ENCODE data around the gene B2M. TPM values are rescaled to one million over a fixed set of nuclear protein-coding genes. Genes with fewer than 3 reads are reported as not detected.

Gene B2M
- total and polyA plus RNA-seq, 2 of the 13 experiments (the other 11 are each of a cell fraction or from before 2014, with no cell fraction given), result 784 to 857 TPM

- TF ChIP-seq ZBED4 (CRISPR knock-in tag; IDR thresholded peaks at IDR 0.05; ENCODE audit: borderline replicate concordance) (no peak), ZNF841 (CRISPR knock-in tag; IDR thresholded peaks at IDR 0.05; ENCODE audit: borderline replicate concordance) (no peak), MED1 (CRISPR knock-in tag; IDR thresholded peaks at IDR 0.05) (no peak), TAF1 (CRISPR knock-in tag; IDR thresholded peaks at IDR 0.05) (no peak), RFXAP (CRISPR knock-in tag; IDR thresholded peaks at IDR 0.05; ENCODE audit: borderline replicate concordance) (no peak), HNF1B (CRISPR knock-in tag; IDR thresholded peaks at IDR 0.05) (no peak), KDM5B (CRISPR knock-in tag; IDR thresholded peaks at IDR 0.05; ENCODE audit: borderline replicate concordance) (no peak), ZNF891 (CRISPR knock-in tag; IDR thresholded peaks at IDR 0.05) (no peak), TFDP2 (CRISPR knock-in tag; IDR thresholded peaks at IDR 0.05) (no peak), SP4 (CRISPR knock-in tag; IDR thresholded peaks at IDR 0.05) (no peak), NR2F6 (IDR thresholded peaks at IDR 0.05) (no peak), NR2F6 (CRISPR knock-in tag; IDR thresholded peaks at IDR 0.05) (no peak)
These were observed 24.3 kb downstream of the B2M start (continued) for GRCh38 chr15:44735482-44736180.
